IPS-15b (cell line): ENCODE measurements around the gene ZCCHC24.

Experiments
- H3K27me3 ChIP-seq: one replicate; pipeline ENCODE4 v1.6.1; 2013; ENCODE audit warnings: low read length; ENCODE audit not compliant: control insufficient read depth, insufficient read depth
- H3K36me3 ChIP-seq: one replicate; pipeline ENCODE4 v1.6.1; 2013; ENCODE audit warnings: low read length; ENCODE audit not compliant: control insufficient read depth, insufficient read depth
- H3K4me1 ChIP-seq: one replicate; pipeline ENCODE4 v1.6.1; 2013; ENCODE audit warnings: mild to moderate bottlenecking, low read length; ENCODE audit not compliant: control insufficient read depth, insufficient read depth
- H3K4me3 ChIP-seq: one replicate; pipeline ENCODE4 v1.5.1; 2013; ENCODE audit warnings: low read depth, low read length
- H3K9ac ChIP-seq: one replicate; pipeline ENCODE4 v1.6.1; 2013; ENCODE audit warnings: low read depth, mild to moderate bottlenecking, low read length
- H3K9me3 ChIP-seq: one replicate; pipeline ENCODE4 v1.6.1; 2013; ENCODE audit warnings: mild to moderate bottlenecking, low read length; ENCODE audit not compliant: control insufficient read depth, insufficient read depth

Gene ZCCHC24

DNA sequence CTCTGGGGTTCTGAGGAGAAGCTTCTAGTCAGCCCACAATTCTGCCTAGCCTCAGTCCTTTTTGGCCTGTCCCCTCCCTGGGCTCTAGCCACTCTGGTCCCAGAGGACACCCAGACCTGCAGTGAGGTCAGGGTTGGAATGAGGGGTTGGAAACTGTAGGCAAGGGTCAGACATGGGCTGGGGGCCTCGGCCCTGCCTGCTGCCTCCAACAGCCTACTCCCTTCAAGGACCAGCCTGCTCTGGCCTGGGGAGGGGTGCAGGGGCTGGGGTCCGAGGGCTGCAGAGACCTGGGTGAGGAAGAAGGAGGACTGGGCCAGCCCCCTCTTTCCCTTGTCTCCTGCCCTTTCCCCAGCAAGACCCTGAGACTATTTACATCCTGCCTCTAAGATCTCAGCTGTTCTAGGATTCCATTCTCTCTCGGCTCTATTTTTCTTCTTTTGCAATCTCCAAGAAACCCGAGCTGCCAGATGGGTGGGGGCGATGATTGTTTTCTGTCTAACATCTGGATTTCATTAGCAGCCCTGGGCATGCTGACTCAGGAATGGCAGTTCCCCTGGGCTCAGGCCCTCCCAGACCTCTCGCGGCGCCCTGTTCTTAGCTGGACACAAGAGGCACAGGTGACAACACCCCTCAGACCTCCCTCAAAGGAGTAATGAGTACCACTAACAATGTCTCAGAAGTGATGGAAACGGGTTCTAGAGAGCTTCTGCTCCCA lies 23.1 kb downstream of the ZCCHC24 start:
- H3K9ac ChIP-seq: no peak overlapping the region
- peaks cover 3% of the 10 kb centered on the region for H3K4me1 ChIP-seq
- H3K27me3 ChIP-seq: no peaks in the 10 kb centered on the region
- no peak overlapping the region for H3K4me3 ChIP-seq
- no peaks in the 10 kb centered on the region for H3K9me3 ChIP-seq
- H3K36me3 ChIP-seq: no peaks in the 10 kb centered on the region

DNA sequence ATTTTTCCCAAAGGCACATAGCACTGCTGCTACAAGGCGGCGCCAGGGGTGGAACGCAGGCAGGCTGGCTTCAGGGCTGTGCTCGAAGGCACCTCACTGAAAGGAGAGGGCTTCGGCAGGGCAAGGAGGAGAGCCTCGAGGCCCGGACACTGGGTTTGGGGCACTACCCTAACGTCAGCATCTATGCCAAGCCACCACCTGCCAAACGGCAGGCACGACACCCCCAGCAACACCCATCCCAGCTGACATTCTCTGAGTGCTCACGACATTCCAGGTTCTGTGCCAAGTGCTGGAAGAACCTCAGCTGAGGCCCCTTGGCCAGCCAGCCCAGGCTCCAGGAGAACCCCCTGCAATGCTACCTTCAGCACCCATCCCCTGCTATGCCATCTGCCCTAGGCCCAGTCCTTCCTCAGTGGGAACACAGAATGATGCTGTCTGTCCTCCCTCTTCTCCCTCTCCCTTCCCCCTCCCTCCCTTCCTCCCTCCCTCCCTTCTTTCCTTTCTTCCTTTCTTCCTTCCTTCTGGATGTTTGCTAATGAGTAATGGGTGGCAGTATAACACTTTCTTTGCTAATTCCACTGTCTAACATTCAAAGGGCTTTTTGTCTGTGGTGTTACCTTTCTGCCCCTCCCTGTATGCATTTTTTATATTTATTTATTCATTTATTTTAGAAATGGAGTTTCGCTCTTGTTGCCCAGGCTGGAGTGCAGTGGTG lies 24.3 kb downstream of the ZCCHC24 start:
- H3K9ac ChIP-seq: no peak overlapping the region
- peaks cover 3% of the 10 kb centered on the region for H3K4me1 ChIP-seq
- no peaks in the 10 kb centered on the region for H3K36me3 ChIP-seq

DNA sequence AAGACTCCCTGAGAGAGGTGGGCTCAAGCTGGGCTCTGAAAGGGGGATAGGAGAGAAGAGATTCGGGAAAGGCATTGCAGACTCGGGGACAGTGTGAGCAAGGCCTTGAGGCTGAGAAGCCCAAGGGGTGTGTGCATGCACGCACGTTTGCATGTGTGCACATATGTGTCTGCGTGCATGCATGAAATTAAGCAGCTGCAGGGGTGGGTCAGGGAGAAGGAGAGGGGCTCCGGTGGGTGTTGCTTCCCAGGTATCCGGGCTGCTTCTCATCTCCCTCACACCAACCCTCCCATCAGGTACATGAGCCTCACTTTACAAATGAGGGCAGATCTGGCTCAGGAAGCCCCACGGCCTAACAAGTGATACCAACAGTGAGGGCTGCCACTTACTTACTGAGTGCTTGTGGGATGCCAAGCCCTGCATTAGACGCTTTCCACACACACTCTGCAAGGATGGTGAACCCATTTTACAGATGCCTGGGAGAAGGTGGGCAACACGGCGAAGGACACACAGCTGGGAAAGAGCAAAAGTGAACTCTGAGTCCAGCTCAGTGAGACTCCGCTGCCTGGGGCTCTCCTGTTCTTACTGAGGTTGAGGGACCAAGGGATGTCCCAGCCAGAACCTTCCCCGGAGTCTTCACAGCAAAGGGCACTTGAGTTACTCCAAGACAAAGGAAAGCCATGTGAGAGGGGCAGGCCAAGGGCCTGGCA lies 26.4 kb downstream of the ZCCHC24 start:
- H3K4me3 ChIP-seq: no peak overlapping the region
- H3K9ac ChIP-seq: no peak overlapping the region
- H3K4me1 ChIP-seq: peaks cover 3% of the 10 kb centered on the region
- H3K27me3 ChIP-seq: no peaks in the 10 kb centered on the region
- no peaks in the 10 kb centered on the region for H3K9me3 ChIP-seq
- H3K36me3 ChIP-seq: no peaks in the 10 kb centered on the region

More for the DNA sequence above, 24.3 kb downstream of the ZCCHC24 start:
- Histone ChIP-seq H3K4me3 (no peak overlapping the region), H3K27me3 (no peaks in the 10 kb centered on the region), H3K9me3 (no peaks in the 10 kb centered on the region)

DNA sequence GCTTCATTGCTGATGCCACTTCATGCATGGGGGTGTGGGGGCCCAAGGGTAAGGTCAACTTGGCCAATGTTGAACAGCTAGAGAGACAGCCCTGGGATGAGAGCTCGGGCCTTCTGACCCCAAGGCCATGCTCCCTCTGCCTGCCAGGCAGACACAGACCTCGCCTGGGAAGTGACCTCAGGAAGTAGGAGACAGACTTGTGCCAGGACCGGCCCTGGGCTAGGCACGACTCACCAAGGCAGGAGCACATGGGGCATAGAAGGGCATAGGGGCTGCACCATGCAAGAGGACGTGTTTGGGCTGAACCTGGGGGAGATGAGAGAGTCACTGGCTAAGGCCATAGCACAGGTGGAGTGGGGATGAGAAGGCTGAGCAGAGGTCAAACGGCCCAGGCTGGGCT lies 27.1 kb downstream of the ZCCHC24 start:
- no peak overlapping the region for H3K4me3 ChIP-seq
- peaks cover 3% of the 10 kb centered on the region for H3K4me1 ChIP-seq
- no peaks in the 10 kb centered on the region for H3K36me3 ChIP-seq
- H3K27me3 ChIP-seq: no peaks in the 10 kb centered on the region
- no peak overlapping the region for H3K9ac ChIP-seq
- no peaks in the 10 kb centered on the region for H3K9me3 ChIP-seq

DNA sequence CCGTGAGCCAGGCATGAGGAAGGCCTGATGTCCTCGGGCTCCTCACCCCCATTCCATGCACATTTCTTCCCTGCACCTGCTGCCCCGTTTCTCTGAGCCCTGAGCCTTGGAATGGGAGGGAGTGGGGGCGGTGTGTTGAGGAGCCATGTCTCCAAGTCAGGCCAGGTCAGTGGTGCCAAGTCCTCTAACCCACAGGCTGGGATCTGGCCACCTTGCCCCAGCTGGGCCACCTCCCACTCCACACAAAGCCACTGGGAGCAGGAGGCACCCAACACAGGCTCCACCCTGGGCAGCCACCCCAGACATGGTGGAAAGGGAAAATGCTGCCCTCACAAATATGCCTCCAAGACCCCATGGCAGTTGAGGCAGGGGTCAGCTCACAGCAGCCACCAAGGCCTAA lies 27.7 kb downstream of the ZCCHC24 start:
- Histone ChIP-seq H3K36me3 (no peaks in the 10 kb centered on the region), H3K9ac (no peak overlapping the region), H3K9me3 (no peaks in the 10 kb centered on the region), H3K27me3 (no peaks in the 10 kb centered on the region), H3K4me1 (peaks cover 3% of the 10 kb centered on the region), H3K4me3 (no peak overlapping the region)

DNA sequence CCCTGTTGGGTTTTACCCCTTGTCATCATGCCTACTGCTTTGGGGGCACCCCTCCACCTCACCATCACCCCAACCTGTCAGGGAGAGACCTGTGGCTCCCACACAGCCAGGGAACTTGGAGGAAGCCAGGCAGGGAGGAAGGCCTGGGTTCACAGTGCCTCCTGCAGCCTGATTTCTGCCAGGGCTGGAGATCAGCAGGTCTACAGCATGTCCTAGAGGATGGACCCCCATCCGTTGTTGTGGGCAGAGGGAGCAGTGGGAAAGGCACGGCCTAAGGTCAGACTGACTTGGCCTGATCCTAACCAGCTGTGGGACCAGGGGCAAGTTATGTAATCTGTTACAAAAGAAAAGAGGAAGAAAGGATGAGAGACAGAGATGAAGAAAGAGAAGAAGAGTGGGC lies 28.2 kb downstream of the ZCCHC24 start:
- Histone ChIP-seq H3K4me1 (peaks cover 3% of the 10 kb centered on the region), H3K4me3 (no peak overlapping the region), H3K9ac (no peak overlapping the region), H3K9me3 (no peaks in the 10 kb centered on the region), H3K27me3 (no peaks in the 10 kb centered on the region), H3K36me3 (no peaks in the 10 kb centered on the region)

DNA sequence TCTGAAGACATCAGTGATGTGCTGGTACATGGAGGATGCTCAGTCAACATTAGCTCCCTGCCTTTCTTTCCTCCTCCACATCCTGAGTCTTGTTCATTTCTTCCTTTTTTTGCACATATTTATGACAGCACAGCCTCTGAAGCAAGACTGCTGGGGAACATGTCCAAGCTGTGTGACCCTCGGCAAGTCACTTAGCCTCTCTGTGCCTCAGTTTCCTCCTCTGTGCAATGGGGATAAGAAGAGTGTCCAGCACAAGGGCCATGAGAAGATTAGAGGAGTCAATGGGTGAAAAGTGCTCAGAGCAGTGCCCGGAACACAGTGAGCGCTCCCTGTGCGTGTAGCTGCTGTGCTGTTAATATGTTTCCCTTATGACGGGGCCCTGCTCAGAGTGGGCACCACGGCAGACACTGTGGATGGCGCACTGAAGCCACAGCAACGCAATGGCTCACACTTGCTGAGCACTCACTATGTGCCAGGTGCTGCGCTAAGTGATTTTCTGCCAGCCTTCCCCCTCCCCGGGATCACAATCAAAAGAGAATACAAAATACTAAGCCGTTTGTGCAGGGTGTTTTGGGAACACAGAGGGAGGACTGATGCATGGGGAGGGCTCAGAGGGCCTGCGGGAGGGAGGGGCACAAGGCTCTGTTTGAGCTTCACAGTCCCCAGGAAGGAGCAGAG lies 28.7 kb downstream of the ZCCHC24 start:
- H3K4me3 ChIP-seq: no peak overlapping the region
- H3K9ac ChIP-seq: no peak overlapping the region
- H3K36me3 ChIP-seq: no peaks in the 10 kb centered on the region
- no peaks in the 10 kb centered on the region for H3K9me3 ChIP-seq
- peaks cover 3% of the 10 kb centered on the region for H3K4me1 ChIP-seq
- H3K27me3 ChIP-seq: no peaks in the 10 kb centered on the region

DNA sequence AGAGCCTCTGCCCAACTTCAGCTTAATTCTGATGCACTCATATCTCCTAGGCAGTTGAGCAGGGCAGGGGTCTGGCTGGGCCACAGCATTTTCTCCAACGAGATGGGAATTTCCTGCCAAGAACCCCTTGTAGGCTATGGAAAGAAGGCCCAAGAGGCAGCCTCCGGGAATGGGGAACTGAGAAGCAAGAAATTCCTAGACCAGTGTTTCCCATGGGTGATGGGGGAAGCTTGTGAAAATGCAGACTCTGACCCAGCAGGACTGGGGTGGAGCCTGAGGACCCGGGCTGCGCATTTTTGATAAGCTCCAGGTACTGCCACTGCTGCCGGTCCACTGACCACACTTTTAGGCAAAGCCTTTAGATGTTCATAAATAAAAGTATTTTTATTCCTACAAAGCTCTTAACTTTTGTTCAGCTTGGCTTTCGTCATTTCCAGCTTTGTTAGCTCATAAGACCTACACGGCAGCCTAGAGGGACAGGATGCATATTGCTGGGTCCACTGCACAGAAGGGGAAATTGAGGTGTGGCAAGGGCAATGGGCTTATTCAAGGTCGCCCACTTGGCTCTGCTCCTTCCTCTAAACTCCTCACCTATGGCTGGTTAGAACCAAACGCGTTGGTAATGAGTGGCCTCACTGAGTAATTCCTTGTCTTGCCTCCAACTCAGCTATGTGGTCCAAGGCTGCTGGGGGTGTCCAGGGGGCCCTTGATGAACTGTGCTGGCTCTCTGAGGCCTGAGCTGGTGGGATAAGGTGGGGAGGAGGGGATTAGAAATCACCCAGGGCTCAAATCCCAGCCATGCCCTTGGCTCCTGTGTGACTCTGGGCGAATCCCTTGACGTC lies 29.5 kb downstream of the ZCCHC24 start:
- Histone ChIP-seq H3K9ac (no peak overlapping the region), H3K36me3 (no peaks in the 10 kb centered on the region), H3K27me3 (no peaks in the 10 kb centered on the region), H3K4me3 (no peak overlapping the region), H3K9me3 (no peaks in the 10 kb centered on the region), H3K4me1 (peaks cover 3% of the 10 kb centered on the region)

DNA sequence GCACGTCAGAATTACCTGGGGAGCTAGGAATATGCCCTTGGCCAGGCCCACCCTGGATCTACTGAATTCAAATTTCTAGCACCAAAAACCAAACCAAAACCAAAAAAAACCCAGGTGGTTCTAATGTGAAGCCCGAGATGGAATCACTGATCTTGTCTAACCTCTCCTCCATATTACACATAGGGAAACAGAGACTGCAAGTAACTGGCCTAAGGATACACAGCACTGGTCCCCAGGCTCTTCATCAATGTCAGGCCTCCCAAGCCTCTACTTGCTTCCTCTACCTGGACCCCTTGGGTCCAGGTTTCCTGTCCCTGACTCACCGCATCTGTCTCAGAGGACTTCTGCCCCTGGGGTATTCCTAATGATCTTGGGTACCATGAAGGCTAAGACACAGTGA lies 30.7 kb downstream of the ZCCHC24 start:
- Histone ChIP-seq H3K4me1 (peaks cover 3% of the 10 kb centered on the region), H3K9ac (no peak overlapping the region), H3K4me3 (no peak overlapping the region), H3K27me3 (no peaks in the 10 kb centered on the region), H3K36me3 (no peaks in the 10 kb centered on the region), H3K9me3 (no peaks in the 10 kb centered on the region)

DNA sequence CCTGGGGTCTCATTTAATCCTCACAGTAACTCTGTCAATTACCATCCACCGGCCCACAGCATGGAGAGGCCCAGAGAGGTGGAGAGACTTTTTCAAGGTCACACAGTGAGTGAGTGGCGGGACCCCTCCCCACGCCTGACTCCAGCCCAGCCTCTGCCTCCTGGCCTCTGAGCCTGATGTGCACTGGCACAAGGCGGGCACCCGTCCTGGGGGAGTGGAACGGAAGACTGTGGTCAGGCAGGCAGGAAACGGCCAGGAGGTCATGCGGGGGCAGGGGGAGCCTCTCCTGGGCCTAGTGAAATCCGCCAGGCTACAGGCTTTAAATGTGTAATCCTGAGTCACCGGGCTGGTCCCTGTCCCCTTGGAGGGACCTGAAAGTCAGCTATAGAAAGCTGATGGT lies 32.2 kb downstream of the ZCCHC24 start:
- Histone ChIP-seq H3K9me3 (no peaks in the 10 kb centered on the region), H3K36me3 (no peaks in the 10 kb centered on the region), H3K9ac (no peak overlapping the region), H3K4me3 (no peak overlapping the region), H3K4me1 (no peaks in the 10 kb centered on the region), H3K27me3 (no peaks in the 10 kb centered on the region)

DNA sequence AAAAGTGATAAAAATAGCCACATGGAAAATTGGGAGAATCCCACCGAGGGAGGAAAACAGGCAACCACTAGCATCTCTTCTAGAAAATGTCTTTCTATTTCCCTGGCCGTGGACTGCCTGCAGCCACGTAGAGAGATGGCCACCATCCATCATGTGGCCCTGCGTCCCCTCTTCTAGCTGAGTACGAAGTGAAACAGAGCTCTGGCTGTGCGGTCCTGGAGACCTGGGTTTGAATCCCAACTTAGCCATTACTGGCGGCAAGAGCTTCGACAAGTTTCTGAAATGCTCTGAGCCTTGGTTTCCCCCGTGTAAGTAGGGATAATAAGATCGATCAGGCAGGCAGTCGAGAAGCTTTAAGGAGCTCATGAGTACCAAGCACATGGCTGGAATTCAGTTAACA lies 32.9 kb downstream of the ZCCHC24 start:
- H3K9me3 ChIP-seq: no peaks in the 10 kb centered on the region
- H3K9ac ChIP-seq: no peak overlapping the region
- no peaks in the 10 kb centered on the region for H3K27me3 ChIP-seq
- H3K4me1 ChIP-seq: no peaks in the 10 kb centered on the region
- H3K4me3 ChIP-seq: no peak overlapping the region
- no peaks in the 10 kb centered on the region for H3K36me3 ChIP-seq
